ENCODE data around the gene OMD.

The OMD gene

GRCh38 chr9:92402826-92403745, 21.2 kb downstream of the OMD start:
- Mint-ChIP-seq H3K4me3 (no peak overlapping the region), H3K4me1 (peaks cover 16 to 18% of the 10 kb centered on the region in 2 donors), H3K27ac (no peak overlapping the region), H3K27me3 (no peaks in the 10 kb centered on the region), H3K36me3 (peaks cover 0 to 2% of the 10 kb centered on the region in 2 donors), H3K9me3 (no peaks in the 10 kb centered on the region)
- DNase-seq (no peak), ATAC-seq (replicated peaks) (no peak)

- H3K27me3 Mint-ChIP-seq = no peaks in the 10 kb centered on the region
- peaks cover 0 to 6% of the 10 kb centered on the region in 2 donors for H3K36me3 Mint-ChIP-seq
- H3K4me1 Mint-ChIP-seq = peaks cover 16 to 18% of the 10 kb centered on the region in 2 donors
- no peak for ATAC-seq (replicated peaks)
- no peak overlapping the region for H3K4me3 Mint-ChIP-seq
- DNase-seq = no peak
- no peaks in the 10 kb centered on the region for H3K9me3 Mint-ChIP-seq
- no peak overlapping the region for H3K27ac Mint-ChIP-seq
Observed at GRCh38 chr9:92402360-92402759, 21.9 kb downstream of the OMD start.

- Mint-ChIP-seq H3K36me3 (peaks cover 0 to 3% of the 10 kb centered on the region in 2 donors), H3K4me1 (no peaks in the 10 kb centered on the region), H3K4me3 (no peak overlapping the region), H3K27ac (no peak overlapping the region), H3K9me3 (no peaks in the 10 kb centered on the region), H3K27me3 (no peaks in the 10 kb centered on the region)
- no peak for DNase-seq
- no peak for ATAC-seq (replicated peaks)
Observed at GRCh38 chr9:92397853-92398252, 26.4 kb downstream of the OMD start.

- DNase-seq (no peak), ATAC-seq (replicated peaks) (no peak)
- Mint-ChIP-seq H3K36me3 (peaks cover 0 to 7% of the 10 kb centered on the region in 2 donors), H3K4me1 (no peaks in the 10 kb centered on the region), H3K4me3 (no peak overlapping the region), H3K27me3 (no peaks in the 10 kb centered on the region), H3K9me3 (no peaks in the 10 kb centered on the region), H3K27ac (no peak overlapping the region)
Observed at GRCh38 chr9:92395617-92396016, 28.7 kb downstream of the OMD start.

- no peak overlapping the region for H3K27ac Mint-ChIP-seq
- no peak for ATAC-seq (replicated peaks)
- H3K27me3 Mint-ChIP-seq = no peaks in the 10 kb centered on the region
- H3K36me3 Mint-ChIP-seq = peaks cover 0 to 7% of the 10 kb centered on the region in 2 donors
- no peak overlapping the region for H3K4me3 Mint-ChIP-seq
- no peaks in the 10 kb centered on the region for H3K4me1 Mint-ChIP-seq
- H3K9me3 Mint-ChIP-seq = no peaks in the 10 kb centered on the region
- DNase-seq = no peak
Observed at GRCh38 chr9:92393686-92394085, 30.6 kb downstream of the OMD start.

GRCh38 chr9:92392690-92393089, 31.6 kb downstream of the OMD start:
- Mint-ChIP-seq H3K4me3 (no peak overlapping the region), H3K27ac (no peak overlapping the region), H3K4me1 (no peaks in the 10 kb centered on the region), H3K27me3 (no peaks in the 10 kb centered on the region), H3K36me3 (peaks cover 0 to 4% of the 10 kb centered on the region in 2 donors), H3K9me3 (no peaks in the 10 kb centered on the region)
- no peak for DNase-seq
- no peak for ATAC-seq (replicated peaks)

GRCh38 chr9:92385953-92386352, 38.3 kb downstream of the OMD start:
- Mint-ChIP-seq H3K4me1 (peaks cover 0 to 2% of the 10 kb centered on the region in 2 donors), H3K9me3 (no peaks in the 10 kb centered on the region), H3K36me3 (peaks cover 5% of the 10 kb centered on the region in 2 donors), H3K27me3 (no peaks in the 10 kb centered on the region), H3K4me3 (no peak overlapping the region), H3K27ac (no peak overlapping the region)
- DNase-seq (no peak), ATAC-seq (replicated peaks) (no peak)

GRCh38 chr9:92385477-92385876, 38.8 kb downstream of the OMD start:
- H3K27me3 Mint-ChIP-seq = no peaks in the 10 kb centered on the region
- H3K4me1 Mint-ChIP-seq = peaks cover 0 to 2% of the 10 kb centered on the region in 2 donors
- H3K36me3 Mint-ChIP-seq = peaks cover 7 to 8% of the 10 kb centered on the region in 2 donors
- no peak for ATAC-seq (replicated peaks)
- H3K27ac Mint-ChIP-seq = no peak overlapping the region
- no peaks in the 10 kb centered on the region for H3K9me3 Mint-ChIP-seq
- DNase-seq = no peak
- no peak overlapping the region for H3K4me3 Mint-ChIP-seq

- Mint-ChIP-seq H3K27me3 (no peaks in the 10 kb centered on the region), H3K27ac (no peak overlapping the region), H3K4me1 (peaks cover 0 to 2% of the 10 kb centered on the region in 2 donors), H3K36me3 (peaks cover 7 to 8% of the 10 kb centered on the region in 2 donors), H3K4me3 (no peak overlapping the region), H3K9me3 (no peaks in the 10 kb centered on the region)
- no peak for DNase-seq
- ATAC-seq (replicated peaks) = no peak
Observed at GRCh38 chr9:92385001-92385400, 39.3 kb downstream of the OMD start.

GRCh38 chr9:92384375-92384774, 39.9 kb downstream of the OMD start:
- H3K36me3 Mint-ChIP-seq = peaks cover 8 to 11% of the 10 kb centered on the region in 2 donors
- no peak overlapping the region for H3K27ac Mint-ChIP-seq
- H3K27me3 Mint-ChIP-seq = no peaks in the 10 kb centered on the region
- ATAC-seq (replicated peaks) (no peak), DNase-seq (no peak)
- H3K4me3 Mint-ChIP-seq = no peak overlapping the region
- H3K9me3 Mint-ChIP-seq = no peaks in the 10 kb centered on the region
- peaks cover 0 to 2% of the 10 kb centered on the region in 2 donors for H3K4me1 Mint-ChIP-seq

- peaks cover 8 to 22% of the 10 kb centered on the region in 2 donors for H3K36me3 Mint-ChIP-seq
- H3K4me3 Mint-ChIP-seq = no peak overlapping the region
- H3K27me3 Mint-ChIP-seq = no peaks in the 10 kb centered on the region
- H3K9me3 Mint-ChIP-seq = no peaks in the 10 kb centered on the region
- peaks cover 0 to 2% of the 10 kb centered on the region in 2 donors for H3K4me1 Mint-ChIP-seq
- H3K27ac Mint-ChIP-seq = no peak overlapping the region
- no peak for ATAC-seq (replicated peaks)
- DNase-seq = no peak
Observed at GRCh38 chr9:92381775-92382174, 42.5 kb downstream of the OMD start.

GRCh38 chr9:92380603-92381002, 43.7 kb downstream of the OMD start:
- Mint-ChIP-seq H3K36me3 (peaks cover 14 to 34% of the 10 kb centered on the region in 2 donors), H3K4me3 (no peak overlapping the region), H3K9me3 (peaks cover 0 to under 1% of the 10 kb centered on the region in 2 donors), H3K27me3 (no peaks in the 10 kb centered on the region), H3K4me1 (peaks cover 0 to 2% of the 10 kb centered on the region in 2 donors), H3K27ac (no peak overlapping the region)
- DNase-seq (no peak), ATAC-seq (replicated peaks) (no peak)

- peaks cover 22 to 49% of the 10 kb centered on the region in 2 donors for H3K36me3 Mint-ChIP-seq
- no peak for ATAC-seq (replicated peaks)
- peaks cover 0 to 2% of the 10 kb centered on the region in 2 donors for H3K4me1 Mint-ChIP-seq
- no peak overlapping the region for H3K4me3 Mint-ChIP-seq
- H3K27ac Mint-ChIP-seq = no peak overlapping the region
- no peak for DNase-seq
- no peaks in the 10 kb centered on the region for H3K27me3 Mint-ChIP-seq
- peaks cover 4 to 7% of the 10 kb centered on the region in 2 donors for H3K9me3 Mint-ChIP-seq
Observed at GRCh38 chr9:92378865-92379560, 45.3 kb downstream of the OMD start.

- Mint-ChIP-seq H3K36me3 (peaks cover 25 to 51% of the 10 kb centered on the region in 2 donors), H3K4me3 (no peak overlapping the region), H3K9me3 (peaks cover 4 to 9% of the 10 kb centered on the region in 2 donors), H3K27ac (no peak overlapping the region), H3K27me3 (no peaks in the 10 kb centered on the region), H3K4me1 (peaks cover 0 to 2% of the 10 kb centered on the region in 2 donors)
- no peak for ATAC-seq (replicated peaks)
- DNase-seq = no peak
Observed at GRCh38 chr9:92377876-92378275, 46.4 kb downstream of the OMD start.
